ENCODE measurements around the gene HHATL.

- TF ChIP-seq ARNT (IDR thresholded peaks at IDR 0.05) (no peak), FOXM1 (IDR thresholded peaks at IDR 0.05; ENCODE audit: borderline replicate concordance) (no peak), FOXA1 (IDR thresholded peaks at IDR 0.05) (no peak)
These were observed 7.9 kb upstream of the HHATL start for GRCh38 chr3:42710323-42711021.
